Suprapubic skin (tissue), 4 donors: ENCODE data around the gene SLCO3A1.

Experiments
- EP300 ChIP-seq: sonication (generic); formaldehyde crosslinking; IDR thresholded peaks from one replicate; pipeline ENCODE4 v1.6.1; 2017; ENCODE audit warnings: antibody characterized with exemption
- POLR2A ChIP-seq, 2 donors: fragments of 450-650 bp; IDR thresholded peaks; one replicate each; pipeline ENCODE4 v1.6.1; 2017; ENCODE audit warnings: antibody characterized with exemption in 2 of 2, mild to moderate bottlenecking in 2 of 2, moderate library complexity in 2 of 2
- POLR2AphosphoS5 ChIP-seq, 3 donors: sonication (generic); formaldehyde crosslinking; IDR thresholded peaks; one replicate each; pipeline ENCODE4 v1.6.1; 2017; ENCODE audit warnings: antibody characterized with exemption in 3 of 3
- TF ChIP-seq, protein P1 (sequence below), 2 donors: fragments of 200-600 bp in 1 of 2; fragments of 450-650 bp in 1 of 2; sonication (generic) in 1 of 2; IDR thresholded peaks; one replicate each; pipeline ENCODE4 v1.5.1; 2016 to 2019; ENCODE audit warnings: antibody characterized with exemption in 2 of 2, mild to moderate bottlenecking in 1 of 2, moderate library complexity in 1 of 2

- TF ChIP-seq POLR2AphosphoS5 (IDR thresholded peaks at IDR 0.05) = no peak
- no peak for TF ChIP-seq POLR2A (IDR thresholded peaks at IDR 0.05)
- TF ChIP-seq, protein P1, sequence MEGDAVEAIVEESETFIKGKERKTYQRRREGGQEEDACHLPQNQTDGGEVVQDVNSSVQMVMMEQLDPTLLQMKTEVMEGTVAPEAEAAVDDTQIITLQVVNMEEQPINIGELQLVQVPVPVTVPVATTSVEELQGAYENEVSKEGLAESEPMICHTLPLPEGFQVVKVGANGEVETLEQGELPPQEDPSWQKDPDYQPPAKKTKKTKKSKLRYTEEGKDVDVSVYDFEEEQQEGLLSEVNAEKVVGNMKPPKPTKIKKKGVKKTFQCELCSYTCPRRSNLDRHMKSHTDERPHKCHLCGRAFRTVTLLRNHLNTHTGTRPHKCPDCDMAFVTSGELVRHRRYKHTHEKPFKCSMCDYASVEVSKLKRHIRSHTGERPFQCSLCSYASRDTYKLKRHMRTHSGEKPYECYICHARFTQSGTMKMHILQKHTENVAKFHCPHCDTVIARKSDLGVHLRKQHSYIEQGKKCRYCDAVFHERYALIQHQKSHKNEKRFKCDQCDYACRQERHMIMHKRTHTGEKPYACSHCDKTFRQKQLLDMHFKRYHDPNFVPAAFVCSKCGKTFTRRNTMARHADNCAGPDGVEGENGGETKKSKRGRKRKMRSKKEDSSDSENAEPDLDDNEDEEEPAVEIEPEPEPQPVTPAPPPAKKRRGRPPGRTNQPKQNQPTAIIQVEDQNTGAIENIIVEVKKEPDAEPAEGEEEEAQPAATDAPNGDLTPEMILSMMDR (IDR thresholded peaks at IDR 0.05) = no peak
- TF ChIP-seq EP300 = no peak
Measured at GRCh38 chr15:91909574-91909973, 56.1 kb downstream of the SLCO3A1 start.
